CD14-positive monocyte (primary cell): ENCODE data around the gene REEP1. TPM values are rescaled to one million over a fixed set of nuclear protein-coding genes. Genes with fewer than 3 reads are reported as not detected.
A peak's percentile ranks its signal among the peaks of the same experiment; 100 is the strongest.

ENCODE experiments used
- DNase-seq, 3 donors: peaks; one replicate each; pipeline ENCODE4 v3.0.0-alpha.2; 2011 to 2022
- H2AFZ ChIP-seq: 2 replicates; pipeline ENCODE4 v1.6.0; 2012; ENCODE audit warnings: mild to moderate bottlenecking, low read depth, low read length, inconsistent platforms; ENCODE audit not compliant: insufficient read depth, poor library complexity, severe bottlenecking
- H3K27ac ChIP-seq, 2 donors: 1 replicate in 1 of 2; 2 replicates in 1 of 2; pipeline ENCODE4 v1.5.1; 2012 to 2013; ENCODE audit warnings: low read length in 2 of 2, control low read depth in 1 of 2, inconsistent platforms in 1 of 2, low read depth in 1 of 2, mild to moderate bottlenecking in 1 of 2
- H3K27me3 ChIP-seq, 2 donors: one replicate each; pipeline versions ENCODE4 v1.6.0 to v1.6.1; 2011 to 2013; ENCODE audit warnings: low read length in 2 of 2; ENCODE audit not compliant: control insufficient read depth in 2 of 2, insufficient read depth in 2 of 2
- H3K36me3 ChIP-seq, 2 donors: replicated peaks in 1 of 2; 1 replicate in 1 of 2; 2 replicates in 1 of 2; pipeline versions ENCODE4 v1.5.1 to v1.6.1; 2012 to 2013; ENCODE audit warnings: low read length in 2 of 2, control low read depth in 1 of 2, inconsistent platforms in 1 of 2, mild to moderate bottlenecking in 1 of 2; ENCODE audit not compliant: insufficient read depth in 2 of 2, control insufficient read depth in 1 of 2
- H3K4me1 ChIP-seq, 2 donors: 1 replicate in 1 of 2; 2 replicates in 1 of 2; pipeline versions ENCODE4 v1.5.1 to v1.6.1; 2012 to 2013; ENCODE audit warnings: low read length in 2 of 2, control low read depth in 1 of 2, inconsistent platforms in 1 of 2, mild to moderate bottlenecking in 1 of 2, moderate library complexity in 1 of 2; ENCODE audit not compliant: insufficient read depth in 2 of 2, control insufficient read depth in 1 of 2
- H3K4me2 ChIP-seq: replicated peaks from 2 replicates; pipeline ENCODE3; 2012; ENCODE audit warnings: low read length, moderate library complexity, mild to moderate bottlenecking; ENCODE audit not compliant: poor library complexity, severe bottlenecking; ENCODE audit errors: extremely low read depth
- H3K4me3 ChIP-seq, 3 experiments: fragments of 200-600 bp in 1 of 3; sonication (generic) in 1 of 3; replicated peaks in 1 of 3; 1 replicate in 2 of 3; 2 replicates in 1 of 3; pipeline ENCODE4 v1.5.1; 2011 to 2013; ENCODE audit warnings: low read length in 3 of 3, mild to moderate bottlenecking in 3 of 3, control low read depth in 2 of 3, low read depth in 2 of 3, inconsistent platforms in 1 of 3, moderate library complexity in 1 of 3
- H3K79me2 ChIP-seq: 2 replicates; pipeline ENCODE4 v1.6.0; 2012; ENCODE audit warnings: mild to moderate bottlenecking, control low read depth, inconsistent platforms, low read length, moderate library complexity; ENCODE audit not compliant: insufficient read depth
- H3K9ac ChIP-seq: 2 replicates; pipeline ENCODE4 v1.6.0; 2017; ENCODE audit warnings: low read length, mild to moderate bottlenecking; ENCODE audit not compliant: insufficient read depth, poor library complexity, severe bottlenecking
- H3K9me3 ChIP-seq, 2 donors: replicated peaks in 1 of 2; 1 replicate in 1 of 2; 2 replicates in 1 of 2; pipeline versions ENCODE4 v1.5.1 to v1.6.1; 2012 to 2013; ENCODE audit warnings: low read length in 2 of 2, control low read depth in 1 of 2; ENCODE audit not compliant: control insufficient read depth in 1 of 2, insufficient read depth in 1 of 2
- H4K20me1 ChIP-seq: 2 replicates; pipeline ENCODE4 v1.6.0; 2012; ENCODE audit warnings: mild to moderate bottlenecking, low read length, control low read depth, moderate library complexity; ENCODE audit not compliant: insufficient read depth
- H3K27ac Mint-ChIP-seq, 7 donors: one replicate each; pipeline ENCODE4 v1.8.0; 2020; ENCODE audit warnings: mild to moderate bottlenecking in 7 of 7, mixed read lengths in 7 of 7, moderate library complexity in 6 of 7, inconsistent platforms in 2 of 7
- H3K27me3 Mint-ChIP-seq, 3 donors: one replicate each; pipeline ENCODE4 v1.8.0; 2021 to 2022; ENCODE audit warnings: low read depth in 3 of 3, mild to moderate bottlenecking in 3 of 3, mixed read lengths in 3 of 3, moderate library complexity in 3 of 3, inconsistent platforms in 1 of 3
- H3K36me3 Mint-ChIP-seq, 2 donors: one replicate each; pipeline ENCODE4 v1.8.0; 2020; ENCODE audit warnings: mixed read lengths in 2 of 2, inconsistent platforms in 1 of 2, mild to moderate bottlenecking in 1 of 2
- H3K4me1 Mint-ChIP-seq: one replicate; pipeline ENCODE4 v1.8.0; 2020; ENCODE audit warnings: mild to moderate bottlenecking, mixed read lengths
- H3K4me3 Mint-ChIP-seq, 2 donors: one replicate each; pipeline ENCODE4 v1.8.0; 2020; ENCODE audit warnings: mild to moderate bottlenecking in 2 of 2, mixed read lengths in 2 of 2, moderate library complexity in 1 of 2
- H3K9me3 Mint-ChIP-seq, 7 donors: one replicate each; pipeline ENCODE4 v1.8.0; 2020 to 2022; ENCODE audit warnings: mixed read lengths in 7 of 7, mild to moderate bottlenecking in 6 of 7, moderate library complexity in 6 of 7, inconsistent platforms in 2 of 7
- CTCF ChIP-seq: fragments of 200-600 bp; IDR thresholded peaks from one replicate; pipeline ENCODE4 v1.8.0; 2022; ENCODE audit warnings: antibody characterized with exemption, mild to moderate bottlenecking
- WGBS: methylation state at CpG from one replicate; pipeline ENCODE4 v1.1.5; 2013; ENCODE audit warnings: missing lambda C conversion rate; ENCODE audit not compliant: insufficient coverage; 5-methylcytosine and 5-hydroxymethylcytosine counted together
- intact Hi-C, 2 donors: fragments of 100-400 bp; cut with micrococcal nuclease; formaldehyde crosslinking; loops; one replicate each; pipeline versions ENCODE4 v1.15.0 to v1.15.1; 2023
- polyA plus RNA-seq, 3 donors: library from polyadenylated mRNA; depleted of rRNA in 1 of 3; unstranded in 2 of 3; stranded (reverse) in 1 of 3; fragments of 300-500 nt in 2 of 3; fragments of >200 nt in 1 of 3; fragmentation: Illumina TruSeq in 2 of 3; gene quantifications; 1 replicate in 2 of 3; 2 replicates in 1 of 3; pipeline ENCODE4 v1.2.3, GENCODE V29; 2012 to 2021

REEP1 gene
- polyA plus RNA-seq, 3 donors = not detected

GRCh38 chr2:86313341-86313740 lies 24.1 kb downstream of the REEP1 start:
- Histone ChIP-seq H3K36me3 (no peaks in the 10 kb centered on the region), H3K4me3 (no peak overlapping the region), H3K4me2 (no peak overlapping the region), H4K20me1 (no peaks in the 10 kb centered on the region), H3K9me3 (no peaks in the 10 kb centered on the region), H3K4me1 (no peaks in the 10 kb centered on the region), H3K79me2 (no peaks in the 10 kb centered on the region), H3K27me3 (no peaks in the 10 kb centered on the region), H3K27ac (no peak overlapping the region), H3K9ac (no peak overlapping the region), H2AFZ (no peak overlapping the region)
- H3K36me3 Mint-ChIP-seq = no peaks in the 10 kb centered on the region
- DNase-seq = no peak
- H3K9me3 Mint-ChIP-seq = no peaks in the 10 kb centered on the region
- intact Hi-C loops = no loop called here
- no peak overlapping the region for H3K4me3 Mint-ChIP-seq
- TF ChIP-seq CTCF = no peak
- H3K4me1 Mint-ChIP-seq = no peaks in the 10 kb centered on the region
- H3K27ac Mint-ChIP-seq = no peak overlapping the region
- 100% methylated on average over 1 of the region's 2 CpGs for WGBS
- H3K27me3 Mint-ChIP-seq = peaks cover 1 to 6% (median 6%) of the 10 kb centered on the region in 3 donors

DNA sequence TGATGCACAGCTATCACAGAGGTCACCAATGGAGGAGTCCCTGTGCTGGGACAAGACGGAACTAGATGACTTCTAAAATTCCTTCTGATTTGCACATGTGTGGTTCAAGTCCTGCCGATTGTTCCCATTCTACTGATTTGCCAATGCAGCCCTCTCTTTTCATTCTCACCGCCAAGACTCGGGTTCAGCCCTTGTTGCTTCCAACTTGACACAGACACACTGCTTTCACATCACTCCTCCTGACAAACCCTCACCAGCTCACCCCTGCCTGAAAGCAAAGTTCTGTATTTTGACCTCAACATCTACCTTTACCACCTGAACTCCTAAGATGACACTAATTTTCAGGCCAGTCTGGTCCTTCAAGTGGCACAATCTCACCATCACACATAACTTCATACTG lies 25.5 kb downstream of the REEP1 start:
- H3K4me3 Mint-ChIP-seq = no peak overlapping the region
- H3K27ac Mint-ChIP-seq = peak overlapping the region in 1 of 7 donors; percentile 21
- H3K36me3 Mint-ChIP-seq = no peaks in the 10 kb centered on the region

More for the DNA sequence above, 25.5 kb downstream of the REEP1 start:
- H3K27me3 ChIP-seq = no peaks in the 10 kb centered on the region
- H3K27ac ChIP-seq = no peak overlapping the region
- no peak overlapping the region for H3K9ac ChIP-seq
- H3K4me2 ChIP-seq = no peak overlapping the region
- H2AFZ ChIP-seq = no peak overlapping the region
- no peak for DNase-seq
- H3K9me3 Mint-ChIP-seq = no peaks in the 10 kb centered on the region
- TF ChIP-seq CTCF = no peak
- 94% methylated on average over 4 of the region's 4 CpGs for WGBS
- H3K36me3 ChIP-seq = no peaks in the 10 kb centered on the region
- no peak overlapping the region for H3K4me3 ChIP-seq
- no peaks in the 10 kb centered on the region for H3K9me3 ChIP-seq
- intact Hi-C loops = no loop called here
- H3K4me1 Mint-ChIP-seq = no peaks in the 10 kb centered on the region
- peaks cover 1 to 6% (median 6%) of the 10 kb centered on the region in 3 donors for H3K27me3 Mint-ChIP-seq
- no peaks in the 10 kb centered on the region for H3K79me2 ChIP-seq
- H4K20me1 ChIP-seq = no peaks in the 10 kb centered on the region
- no peaks in the 10 kb centered on the region for H3K4me1 ChIP-seq
